ENCODE data around the gene MYLK. TPM values are rescaled to one million over a fixed set of nuclear protein-coding genes. Genes with fewer than 3 reads are reported as not detected.

Gene MYLK
- total RNA-seq, 1 donor: 807 TPM

DNA sequence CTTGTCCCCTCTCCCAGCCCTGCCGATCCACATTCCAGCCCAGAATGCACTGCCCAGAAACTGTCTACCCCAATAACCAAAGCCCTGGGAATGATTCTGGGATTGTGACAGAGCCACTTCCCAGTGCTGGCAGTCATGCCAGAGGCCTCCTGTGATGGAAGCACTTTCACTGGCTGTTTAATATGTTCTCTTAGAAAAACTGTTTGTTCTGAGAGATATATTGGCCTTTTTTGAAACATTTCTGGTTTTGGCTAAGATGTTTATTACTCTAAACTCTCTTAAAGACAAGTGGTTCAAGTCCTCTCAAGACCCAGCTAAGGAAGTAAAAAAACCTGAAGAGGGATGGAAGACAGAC, 225.3 kb downstream of the MYLK start:
- no peak overlapping the region for H3K4me3 ChIP-seq (ENCODE audit: low read depth, low read length)
- TF ChIP-seq, protein P1, sequence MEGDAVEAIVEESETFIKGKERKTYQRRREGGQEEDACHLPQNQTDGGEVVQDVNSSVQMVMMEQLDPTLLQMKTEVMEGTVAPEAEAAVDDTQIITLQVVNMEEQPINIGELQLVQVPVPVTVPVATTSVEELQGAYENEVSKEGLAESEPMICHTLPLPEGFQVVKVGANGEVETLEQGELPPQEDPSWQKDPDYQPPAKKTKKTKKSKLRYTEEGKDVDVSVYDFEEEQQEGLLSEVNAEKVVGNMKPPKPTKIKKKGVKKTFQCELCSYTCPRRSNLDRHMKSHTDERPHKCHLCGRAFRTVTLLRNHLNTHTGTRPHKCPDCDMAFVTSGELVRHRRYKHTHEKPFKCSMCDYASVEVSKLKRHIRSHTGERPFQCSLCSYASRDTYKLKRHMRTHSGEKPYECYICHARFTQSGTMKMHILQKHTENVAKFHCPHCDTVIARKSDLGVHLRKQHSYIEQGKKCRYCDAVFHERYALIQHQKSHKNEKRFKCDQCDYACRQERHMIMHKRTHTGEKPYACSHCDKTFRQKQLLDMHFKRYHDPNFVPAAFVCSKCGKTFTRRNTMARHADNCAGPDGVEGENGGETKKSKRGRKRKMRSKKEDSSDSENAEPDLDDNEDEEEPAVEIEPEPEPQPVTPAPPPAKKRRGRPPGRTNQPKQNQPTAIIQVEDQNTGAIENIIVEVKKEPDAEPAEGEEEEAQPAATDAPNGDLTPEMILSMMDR (IDR thresholded peaks at IDR 0.05; ENCODE audit: insufficient read depth, low read depth, low read length): no peak
- DNase-seq (ENCODE audit: low read depth): no peak

DNA sequence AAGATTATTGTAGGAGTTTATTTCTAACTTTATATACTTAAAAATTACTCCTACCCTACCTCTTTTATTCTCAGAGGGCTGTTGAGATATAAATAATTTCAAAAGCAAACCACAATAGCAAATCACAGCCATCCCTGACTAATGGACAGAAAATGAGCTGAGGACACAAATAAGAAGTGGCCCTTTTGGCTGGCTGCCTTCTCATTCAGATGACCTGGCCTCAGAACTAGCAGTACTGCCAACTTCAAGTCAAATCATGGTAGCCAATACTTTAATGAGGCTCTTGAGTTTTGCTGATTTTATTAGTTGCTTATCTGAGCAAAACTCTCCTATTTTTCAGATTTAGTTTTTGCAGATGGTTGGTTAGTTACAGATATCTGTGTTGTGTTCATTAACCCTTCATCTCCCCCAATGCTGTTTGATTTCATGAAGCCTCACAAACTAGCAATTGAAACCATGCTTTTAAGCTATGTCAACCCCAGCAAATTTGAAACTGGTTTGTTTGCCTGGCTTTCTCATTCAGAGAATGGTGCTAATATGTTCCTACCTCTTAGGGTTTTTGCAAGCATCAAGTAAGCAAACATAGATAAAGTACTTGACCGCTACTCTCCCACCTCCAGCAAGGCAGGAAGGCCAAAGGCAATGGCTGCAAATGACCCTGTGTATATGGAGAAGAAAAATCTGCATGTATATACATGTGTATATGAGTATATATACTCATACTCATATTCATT, 225.8 kb downstream of the MYLK start:
- DNase-seq (ENCODE audit: low read depth): peak; percentile 53
- no peak overlapping the region for H3K4me3 ChIP-seq (ENCODE audit: low read depth, low read length)
- TF ChIP-seq, protein P1 (IDR thresholded peaks at IDR 0.05; ENCODE audit: insufficient read depth, low read depth, low read length): no peak

DNA sequence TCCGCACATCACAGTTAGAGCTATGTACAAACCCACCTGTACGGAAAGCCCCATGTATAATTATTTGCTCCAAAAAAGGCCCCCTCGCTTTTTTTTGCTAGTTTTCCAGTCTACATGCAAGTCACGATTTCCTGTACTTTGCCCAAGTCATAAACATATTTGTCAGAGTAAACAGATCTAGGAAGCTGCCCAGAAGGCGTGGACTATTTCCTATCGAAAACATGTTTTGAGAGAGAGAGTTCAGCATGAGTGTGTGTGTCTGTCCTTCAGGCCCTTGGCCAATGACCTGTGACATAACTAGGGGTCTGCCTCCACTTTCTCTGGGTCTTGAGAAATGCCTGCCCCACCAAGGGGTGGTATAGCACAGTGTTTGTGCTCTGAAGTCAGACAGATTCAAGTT, 226.6 kb downstream of the MYLK start:
- TF ChIP-seq, protein P1 (IDR thresholded peaks at IDR 0.05; ENCODE audit: insufficient read depth, low read depth, low read length): no peak
- H3K4me3 ChIP-seq (ENCODE audit: low read depth, low read length): no peak overlapping the region
- peak; percentile 76 for DNase-seq (ENCODE audit: low read depth)

DNA sequence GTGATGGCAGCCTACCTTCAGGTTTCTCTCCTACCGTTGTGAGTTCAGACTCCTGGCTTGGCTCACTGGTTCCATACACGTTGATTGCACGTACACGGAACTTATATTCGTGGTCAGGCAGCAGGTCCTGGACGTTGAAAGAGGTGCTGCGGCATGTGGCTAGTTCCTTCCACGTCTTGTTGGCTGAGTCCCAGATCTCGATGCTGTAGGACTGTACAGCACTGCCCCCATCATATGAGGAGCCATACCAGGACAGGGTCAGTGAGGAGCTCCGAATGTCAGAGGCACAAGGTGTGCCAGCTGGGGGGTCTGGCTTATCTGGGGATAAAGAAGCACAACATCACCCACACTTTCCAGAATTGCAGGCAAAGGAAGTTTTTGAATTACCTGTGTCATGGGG, 227.0 kb downstream of the MYLK start:
- TF ChIP-seq, protein P1 (IDR thresholded peaks at IDR 0.05; ENCODE audit: insufficient read depth, low read depth, low read length): no peak
- no peak overlapping the region for H3K4me3 ChIP-seq (ENCODE audit: low read depth, low read length)
- no peak for DNase-seq (ENCODE audit: low read depth)

DNA sequence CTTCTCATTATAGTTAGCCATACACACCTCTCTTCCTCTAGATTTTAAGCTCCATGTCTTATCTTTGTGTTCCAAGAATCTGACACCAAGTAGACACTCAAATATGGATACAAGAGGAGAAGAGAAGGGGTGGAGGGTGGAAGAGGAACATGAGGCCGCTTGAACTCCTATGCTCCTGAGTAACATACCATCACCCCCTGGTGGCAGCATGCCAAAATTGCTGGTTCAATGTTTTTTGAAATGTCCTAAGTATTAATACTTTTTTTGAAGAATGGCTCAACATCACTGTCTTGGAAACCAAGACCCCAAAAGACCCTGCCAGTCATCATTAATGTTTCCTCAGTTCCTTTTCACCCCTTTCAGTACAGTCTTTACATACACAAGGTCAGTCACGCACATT, 227.4 kb downstream of the MYLK start:
- H3K4me3 ChIP-seq (ENCODE audit: low read depth, low read length): no peak overlapping the region
- TF ChIP-seq, protein P1 (IDR thresholded peaks at IDR 0.05; ENCODE audit: insufficient read depth, low read depth, low read length): peak; percentile 28
- no peak for DNase-seq (ENCODE audit: low read depth)

DNA sequence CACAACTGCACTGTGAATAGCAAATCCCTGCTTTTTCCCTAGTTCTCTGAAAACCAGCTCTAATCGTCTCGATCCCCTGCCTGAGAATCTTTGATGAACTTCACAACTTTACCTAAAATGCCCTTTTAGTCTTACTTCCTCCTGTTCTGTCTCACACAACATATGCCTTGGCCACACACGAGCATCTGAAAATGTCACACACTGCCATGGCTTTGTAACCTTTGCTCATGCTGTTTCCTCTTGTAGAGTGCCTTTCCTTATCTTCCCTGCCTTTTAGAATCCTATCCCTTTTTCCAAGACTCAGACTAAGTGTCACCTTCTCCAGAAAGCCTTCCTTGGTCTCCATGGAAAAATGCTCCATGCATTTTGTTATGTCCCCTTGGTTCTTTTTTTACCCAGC, 227.9 kb downstream of the MYLK start:
- no peak for DNase-seq (ENCODE audit: low read depth)
- TF ChIP-seq, protein P1 (IDR thresholded peaks at IDR 0.05; ENCODE audit: insufficient read depth, low read depth, low read length): no peak
- H3K4me3 ChIP-seq (ENCODE audit: low read depth, low read length): no peak overlapping the region

DNA sequence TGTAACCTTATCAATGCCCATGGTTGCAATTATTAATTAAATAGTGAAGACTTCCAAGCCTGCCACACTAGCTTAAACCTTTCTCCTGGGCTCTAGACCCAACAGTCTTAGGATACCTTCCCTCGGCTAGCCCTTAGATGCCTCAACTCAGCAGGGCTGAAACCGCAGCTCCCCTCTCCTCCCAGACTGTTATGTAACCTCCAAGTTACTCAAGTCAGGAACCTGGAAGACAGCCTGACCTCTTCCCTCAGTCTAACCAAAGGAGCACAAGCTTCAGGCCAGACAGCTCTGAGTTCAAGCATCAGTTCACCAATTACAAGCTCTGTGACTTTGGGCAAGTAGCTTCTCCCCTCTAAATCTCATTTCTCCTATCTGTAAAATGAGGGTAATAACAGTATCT, 228.7 kb downstream of the MYLK start:
- TF ChIP-seq, protein P1 (IDR thresholded peaks at IDR 0.05; ENCODE audit: insufficient read depth, low read depth, low read length): no peak
- DNase-seq (ENCODE audit: low read depth): peak; percentile 53
- H3K4me3 ChIP-seq (ENCODE audit: low read depth, low read length): no peak overlapping the region
